GM21825 (cell line): ENCODE measurements around the gene FARS2.

Experiments used
- ATAC-seq: cut with Tn5 transposase; IDR thresholded peaks from one replicate; pipeline ENCODE4 v1.9.1; 2021; ENCODE audit warnings: mild to moderate bottlenecking, moderate library complexity; ENCODE audit not compliant: unreplicated experiment

FARS2 gene

GRCh38 chr6:5459346-5459745, 198.0 kb downstream of the FARS2 start:
- no peak for ATAC-seq

- ATAC-seq: no peak
Measured at GRCh38 chr6:5461365-5461764, 200.1 kb downstream of the FARS2 start.

- ATAC-seq: no peak
Measured at GRCh38 chr6:5462856-5463255, 201.5 kb downstream of the FARS2 start.

- no peak for ATAC-seq
Measured at GRCh38 chr6:5463690-5464089, 202.4 kb downstream of the FARS2 start.

- no peak for ATAC-seq
Measured at GRCh38 chr6:5464099-5464885, 203.0 kb downstream of the FARS2 start.

GRCh38 chr6:5466281-5467136, 205.2 kb downstream of the FARS2 start:
- ATAC-seq: no peak

GRCh38 chr6:5468586-5468985, 207.3 kb downstream of the FARS2 start:
- no peak for ATAC-seq

- ATAC-seq: no peak
Measured at GRCh38 chr6:5469101-5469846, 208.0 kb downstream of the FARS2 start.

GRCh38 chr6:5471044-5471443, 209.7 kb downstream of the FARS2 start:
- peak; percentile 84 for ATAC-seq

- no peak for ATAC-seq
Measured at GRCh38 chr6:5471637-5472398, 210.5 kb downstream of the FARS2 start.

- no peak for ATAC-seq
Measured at GRCh38 chr6:5472571-5472970, 211.3 kb downstream of the FARS2 start.

- ATAC-seq: no peak
Measured at GRCh38 chr6:5475779-5476178, 214.5 kb downstream of the FARS2 start.

GRCh38 chr6:5478380-5478779, 217.1 kb downstream of the FARS2 start:
- no peak for ATAC-seq

GRCh38 chr6:5481033-5481432, 219.7 kb downstream of the FARS2 start:
- no peak for ATAC-seq

GRCh38 chr6:5481750-5482149, 220.4 kb downstream of the FARS2 start:
- ATAC-seq: no peak

- no peak for ATAC-seq
Measured at GRCh38 chr6:5482619-5483018, 221.3 kb downstream of the FARS2 start.

- ATAC-seq: no peak
Measured at GRCh38 chr6:5484692-5485091, 223.4 kb downstream of the FARS2 start.

- peak; percentile 91 for ATAC-seq
Measured at GRCh38 chr6:5486214-5486613, 224.9 kb downstream of the FARS2 start.

- ATAC-seq: no peak
Measured at GRCh38 chr6:5490501-5491069, 229.3 kb downstream of the FARS2 start.

GRCh38 chr6:5492356-5492755, 231.0 kb downstream of the FARS2 start:
- no peak for ATAC-seq
